PC-9 (cell line): Measurements from ENCODE around the gene POU6F2. TPM values are rescaled to one million over a fixed set of nuclear protein-coding genes. Genes with fewer than 3 reads are reported as not detected.

ENCODE experiments used
- BruUV-seq: library from RNA; stranded (reverse); fragments of 400-500 nt; replicated peaks from 2 replicates; lab custom pipeline; 2021; lab: Mats Ljungman, UMichigan
- CTCF ChIA-PET: fragments of 300-600 bp; sonication (Branson Sonifier 250); formaldehyde crosslinking; loops from one replicate; lab custom pipeline; 2022; ENCODE audit warnings: antibody characterized with exemption; lab: Charles Lee
- POLR2A ChIA-PET: fragments of 300-600 bp; sonication (Branson Sonifier 250); formaldehyde crosslinking; loops from one replicate; lab custom pipeline; 2022; ENCODE audit warnings: antibody characterized with exemption; ENCODE audit not compliant: unreplicated experiment; lab: Charles Lee
- DNase-seq, 2 experiments: peaks; one replicate each; pipeline versions ENCODE4 v3.0.0 to v3.0.0-alpha.2; 2015 to 2022; ENCODE audit warnings: mixed read lengths in 1 of 2
- H2AFZ ChIP-seq: fragments of 200-600 bp; sonication (generic); 2 replicates; pipeline ENCODE4 v1.8.1; 2017; ENCODE audit warnings: antibody characterized with exemption
- H3F3A ChIP-seq: fragments of 200-600 bp; sonication (generic); 2 replicates; pipeline ENCODE4 v1.8.1; 2017; ENCODE audit warnings: antibody characterized with exemption, mild to moderate bottlenecking, low read depth; ENCODE audit not compliant: insufficient read depth
- H3K27ac ChIP-seq: fragments of 200-600 bp; sonication (generic); 2 replicates; pipeline ENCODE4 v1.6.1; 2016; ENCODE audit warnings: mixed run types
- H3K27me3 ChIP-seq: fragments of 200-600 bp; sonication (generic); 2 replicates; pipeline ENCODE4 v1.6.1; 2016; ENCODE audit warnings: low read depth, mixed run types; ENCODE audit not compliant: insufficient read depth
- H3K36me3 ChIP-seq: fragments of 200-600 bp; sonication (generic); 2 replicates; pipeline ENCODE4 v1.6.1; 2016; ENCODE audit warnings: low read depth, mixed run types
- H3K4me1 ChIP-seq: fragments of 200-600 bp; sonication (generic); replicated peaks from 2 replicates; pipeline ENCODE4 v1.6.1; 2016; ENCODE audit warnings: mixed run types; ENCODE audit not compliant: insufficient read depth
- H3K4me2 ChIP-seq: fragments of 200-600 bp; sonication (generic); 2 replicates; pipeline ENCODE4 v1.6.1; 2017; ENCODE audit warnings: mixed run types
- H3K4me3 ChIP-seq: fragments of 200-600 bp; sonication (generic); 2 replicates; pipeline ENCODE4 v1.6.1; 2016; ENCODE audit warnings: mixed run types
- H3K79me2 ChIP-seq: fragments of 200-600 bp; sonication (generic); 2 replicates; pipeline ENCODE4 v1.6.1; 2017; ENCODE audit warnings: low read depth, mixed run types
- H3K9me2 ChIP-seq: fragments of 200-600 bp; sonication (generic); 2 replicates; pipeline ENCODE4 v1.8.1; 2017; ENCODE audit warnings: mild to moderate bottlenecking; ENCODE audit not compliant: insufficient read depth
- H3K9me3 ChIP-seq: fragments of 200-600 bp; sonication (generic); 2 replicates; pipeline ENCODE4 v1.8.1; 2016; ENCODE audit warnings: low read depth; ENCODE audit not compliant: insufficient read depth
- H4K20me1 ChIP-seq: fragments of 200-600 bp; sonication (generic); 2 replicates; pipeline ENCODE4 v1.8.1; 2017; ENCODE audit not compliant: insufficient read depth
- EZH2 ChIP-seq: fragments of 200-600 bp; sonication (generic); IDR thresholded peaks from 2 replicates; pipeline ENCODE4 v1.8.0; 2017; ENCODE audit warnings: antibody characterized with exemption, low read depth
- intact Hi-C: fragments of 100-400 bp; cut with micrococcal nuclease; formaldehyde crosslinking; loops from one replicate; pipeline ENCODE4 v1.10.0; 2022; ENCODE audit not compliant: unreplicated experiment
- total RNA-seq: library from RNA; stranded (reverse); gene quantifications from 2 replicates; pipeline ENCODE4 v1.2.3, GENCODE V29; 2021
- TF ChIP-seq, protein P1 (sequence below): fragments of 200-600 bp; sonication (generic); conservative IDR thresholded peaks from 2 replicates; pipeline ENCODE4 v1.6.1; 2017; ENCODE audit warnings: mixed run types, antibody characterized with exemption, mild to moderate bottlenecking, moderate library complexity

POU6F2 gene
- total RNA-seq, 1 experiment from 2014 or later = not detected

DNA sequence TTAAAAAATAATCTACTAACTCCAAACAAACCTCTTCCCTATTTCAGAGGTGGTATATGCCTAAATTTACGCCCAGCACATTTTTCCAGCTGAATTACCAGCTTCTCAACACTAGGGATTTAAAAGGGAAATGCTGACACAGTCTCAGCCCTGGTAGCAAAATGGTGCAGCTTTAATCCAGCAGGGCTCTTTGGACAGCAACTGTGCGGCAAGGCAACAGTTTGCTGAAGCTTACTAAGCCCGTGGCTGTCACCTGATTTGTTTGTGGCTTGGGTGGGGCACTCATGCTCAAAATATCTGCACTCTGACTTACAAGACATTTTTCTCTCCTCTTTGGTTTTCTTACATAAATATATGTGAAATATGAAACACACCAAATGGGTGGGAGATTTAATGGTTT, 206.7 kb downstream of the POU6F2 start:
- Histone ChIP-seq H3K79me2 (no peaks in the 10 kb centered on the region), H3K4me2 (no peak overlapping the region), H4K20me1 (no peaks in the 10 kb centered on the region), H3K27me3 (peaks cover 34% of the 10 kb centered on the region), H3K9me3 (no peaks in the 10 kb centered on the region), H3K9me2 (no peaks in the 10 kb centered on the region), H3K36me3 (no peaks in the 10 kb centered on the region), H3F3A (no peaks in the 10 kb centered on the region), H3K4me1 (no peaks in the 10 kb centered on the region), H3K27ac (no peak overlapping the region), H3K4me3 (no peak overlapping the region), H2AFZ (no peak overlapping the region)
- BruUV-seq = no TSS peak
- TF ChIP-seq EZH2 = no peak
- TF ChIP-seq, protein P1, sequence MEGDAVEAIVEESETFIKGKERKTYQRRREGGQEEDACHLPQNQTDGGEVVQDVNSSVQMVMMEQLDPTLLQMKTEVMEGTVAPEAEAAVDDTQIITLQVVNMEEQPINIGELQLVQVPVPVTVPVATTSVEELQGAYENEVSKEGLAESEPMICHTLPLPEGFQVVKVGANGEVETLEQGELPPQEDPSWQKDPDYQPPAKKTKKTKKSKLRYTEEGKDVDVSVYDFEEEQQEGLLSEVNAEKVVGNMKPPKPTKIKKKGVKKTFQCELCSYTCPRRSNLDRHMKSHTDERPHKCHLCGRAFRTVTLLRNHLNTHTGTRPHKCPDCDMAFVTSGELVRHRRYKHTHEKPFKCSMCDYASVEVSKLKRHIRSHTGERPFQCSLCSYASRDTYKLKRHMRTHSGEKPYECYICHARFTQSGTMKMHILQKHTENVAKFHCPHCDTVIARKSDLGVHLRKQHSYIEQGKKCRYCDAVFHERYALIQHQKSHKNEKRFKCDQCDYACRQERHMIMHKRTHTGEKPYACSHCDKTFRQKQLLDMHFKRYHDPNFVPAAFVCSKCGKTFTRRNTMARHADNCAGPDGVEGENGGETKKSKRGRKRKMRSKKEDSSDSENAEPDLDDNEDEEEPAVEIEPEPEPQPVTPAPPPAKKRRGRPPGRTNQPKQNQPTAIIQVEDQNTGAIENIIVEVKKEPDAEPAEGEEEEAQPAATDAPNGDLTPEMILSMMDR = no peak
- intact Hi-C loops = no loop called here
- CTCF ChIA-PET = no interaction called here
- no peak for DNase-seq
- POLR2A ChIA-PET = no interaction called here

DNA sequence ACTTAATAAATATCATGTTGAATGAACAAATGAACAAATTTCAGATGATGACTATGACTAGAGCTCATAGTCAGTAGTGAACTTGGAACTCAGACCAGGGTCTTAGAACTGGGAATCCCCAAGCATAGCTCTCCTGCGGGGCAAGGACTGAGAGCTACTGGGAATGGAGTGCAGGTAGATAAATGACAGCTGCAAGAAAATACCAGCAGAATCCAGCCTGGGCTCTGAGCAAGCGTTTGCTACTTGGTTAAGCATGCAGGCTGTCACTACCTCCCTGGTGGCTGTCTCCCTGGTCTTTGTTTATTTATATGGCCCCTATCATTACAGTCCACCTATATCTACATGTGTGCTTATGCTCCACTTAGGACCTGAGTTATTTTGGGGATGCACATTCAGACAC, 208.4 kb downstream of the POU6F2 start:
- ChIA-PET POLR2A (interaction anchor here (0.6 kb wide), 1 partner anchor 391 kb away, joined by 3 read pairs; no protein-coding TSS in a partner anchor), CTCF (no interaction called here)
- no TSS peak for BruUV-seq

DNA sequence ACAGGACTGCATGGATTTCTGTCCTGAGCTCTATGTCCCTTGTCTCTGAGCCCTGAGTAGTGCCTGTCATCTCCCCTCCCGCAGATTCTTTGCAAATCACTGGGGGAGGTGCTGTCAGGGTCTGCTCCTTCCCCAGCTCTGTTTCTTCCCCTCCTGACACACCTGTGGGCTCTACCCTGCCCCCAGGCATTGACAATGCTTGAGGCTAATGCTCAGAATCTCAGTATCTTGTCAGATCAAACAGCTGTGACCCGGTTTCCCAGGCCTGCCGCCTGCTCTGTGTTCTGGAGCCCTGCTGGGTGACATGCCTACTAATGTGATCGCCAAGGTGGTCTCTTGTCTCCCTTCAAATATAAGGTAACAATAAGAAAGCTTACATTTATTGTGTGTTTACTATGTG, 209.0 kb downstream of the POU6F2 start:
- Histone ChIP-seq H3K4me3 (no peak overlapping the region), H2AFZ (no peak overlapping the region), H3K36me3 (no peaks in the 10 kb centered on the region), H3K79me2 (no peaks in the 10 kb centered on the region), H3F3A (no peaks in the 10 kb centered on the region), H3K4me2 (no peak overlapping the region), H3K9me2 (no peaks in the 10 kb centered on the region), H4K20me1 (no peaks in the 10 kb centered on the region), H3K4me1 (no peaks in the 10 kb centered on the region), H3K9me3 (no peaks in the 10 kb centered on the region), H3K27ac (no peak overlapping the region), H3K27me3 (peaks cover 37% of the 10 kb centered on the region)
- DNase-seq = no peak
- BruUV-seq = no TSS peak
- ChIA-PET POLR2A (interaction anchor here (0.6 kb wide), 1 partner anchor 391 kb away, joined by 3 read pairs; no protein-coding TSS in a partner anchor), CTCF (no interaction called here)
- intact Hi-C loops = no loop called here
- TF ChIP-seq, protein P1 = no peak
- TF ChIP-seq EZH2 = no peak

More for the DNA sequence above, 208.4 kb downstream of the POU6F2 start:
- H3K4me1 ChIP-seq = no peaks in the 10 kb centered on the region
- H3K79me2 ChIP-seq = no peaks in the 10 kb centered on the region
- no peak overlapping the region for H3K4me2 ChIP-seq
- H3K9me3 ChIP-seq = no peaks in the 10 kb centered on the region
- no peak for DNase-seq
- H3K9me2 ChIP-seq = no peaks in the 10 kb centered on the region
- H3K27ac ChIP-seq = no peak overlapping the region
- H3K36me3 ChIP-seq = no peaks in the 10 kb centered on the region
- TF ChIP-seq EZH2 = no peak
- TF ChIP-seq, protein P1 = no peak
- H2AFZ ChIP-seq = no peak overlapping the region
- H3F3A ChIP-seq = no peaks in the 10 kb centered on the region
- H3K4me3 ChIP-seq = no peak overlapping the region
- H3K27me3 ChIP-seq = peaks cover 34% of the 10 kb centered on the region
- intact Hi-C loops = no loop called here
- no peaks in the 10 kb centered on the region for H4K20me1 ChIP-seq
